GM21381 (cell line): ENCODE data around the gene RALGAPB.
"Not testable (repeated sequence)": the region's sequence is repeated elsewhere in the genome, so short reads cannot be mapped to it uniquely, and the experiment has no call there.

ENCODE experiments used
- ATAC-seq: cut with Tn5 transposase; IDR thresholded peaks from one replicate; pipeline ENCODE4 v1.9.1; 2021; ENCODE audit warnings: mild to moderate bottlenecking, moderate library complexity; ENCODE audit not compliant: unreplicated experiment

RALGAPB gene

GRCh38 chr20:38479596-38479995 lies 7.0 kb downstream of the RALGAPB start:
- ATAC-seq = no peak

- no peak for ATAC-seq
Measured at GRCh38 chr20:38485041-38485440, 12.4 kb downstream of the RALGAPB start.

DNA sequence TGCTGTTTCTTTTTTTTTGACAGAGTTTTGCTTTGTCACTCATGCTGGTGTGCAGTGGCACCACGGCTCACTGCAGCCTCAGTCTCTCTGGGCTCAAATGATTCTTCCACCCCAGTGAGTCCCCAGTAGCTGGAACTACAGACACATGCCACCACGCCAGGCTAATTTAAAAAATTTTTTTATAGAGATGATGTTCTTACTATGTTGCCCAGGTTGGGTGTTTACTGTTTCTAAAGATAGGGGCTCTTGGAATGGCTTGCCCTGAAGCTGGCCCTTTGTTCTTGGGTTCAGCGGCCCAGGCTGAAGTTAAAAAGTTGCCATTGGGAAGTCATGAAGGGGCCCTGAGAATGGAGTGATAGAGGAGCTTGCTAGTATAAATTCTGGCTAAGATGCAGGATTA lies 16.5 kb downstream of the RALGAPB start:
- no peak for ATAC-seq

GRCh38 chr20:38497246-38497935 lies 24.7 kb downstream of the RALGAPB start:
- no peak for ATAC-seq

- ATAC-seq = no peak
Measured at GRCh38 chr20:38498909-38499308, 26.3 kb downstream of the RALGAPB start.

GRCh38 chr20:38499366-38499765 lies 26.7 kb downstream of the RALGAPB start:
- ATAC-seq = no peak

GRCh38 chr20:38501858-38502436 lies 29.3 kb downstream of the RALGAPB start:
- ATAC-seq = no peak

DNA sequence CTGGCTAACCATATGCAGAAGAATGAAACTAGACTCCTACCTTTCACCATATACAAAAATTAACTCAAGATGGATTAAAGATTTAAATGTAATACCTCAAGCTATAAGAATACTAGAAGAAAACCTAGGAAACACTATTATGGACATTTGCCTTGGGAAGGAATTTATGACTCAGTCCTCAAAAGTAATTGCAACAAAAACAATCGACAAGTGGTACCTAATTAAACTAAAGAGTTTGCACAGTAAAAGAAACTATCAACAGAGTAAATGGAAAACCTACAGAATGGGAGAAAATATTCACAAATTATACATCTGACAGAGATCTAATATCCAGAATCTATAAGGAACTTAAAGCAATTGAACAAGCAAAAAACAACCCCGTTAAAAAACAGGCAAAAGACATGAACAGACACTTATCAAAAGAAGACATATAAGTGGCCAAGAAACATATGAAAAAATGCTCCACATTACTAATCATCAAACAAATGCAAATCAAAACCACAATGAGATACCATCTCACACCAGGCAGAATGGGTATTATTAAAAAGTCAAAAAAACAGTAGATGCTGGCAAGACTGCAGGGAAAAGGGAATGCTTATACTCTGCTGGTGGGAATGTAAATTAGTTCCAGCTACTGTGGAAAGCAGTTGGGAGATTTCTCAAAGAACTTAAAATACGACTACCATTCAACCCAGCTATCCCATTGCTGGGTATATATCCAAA lies 31.9 kb downstream of the RALGAPB start:
- no peak for ATAC-seq

DNA sequence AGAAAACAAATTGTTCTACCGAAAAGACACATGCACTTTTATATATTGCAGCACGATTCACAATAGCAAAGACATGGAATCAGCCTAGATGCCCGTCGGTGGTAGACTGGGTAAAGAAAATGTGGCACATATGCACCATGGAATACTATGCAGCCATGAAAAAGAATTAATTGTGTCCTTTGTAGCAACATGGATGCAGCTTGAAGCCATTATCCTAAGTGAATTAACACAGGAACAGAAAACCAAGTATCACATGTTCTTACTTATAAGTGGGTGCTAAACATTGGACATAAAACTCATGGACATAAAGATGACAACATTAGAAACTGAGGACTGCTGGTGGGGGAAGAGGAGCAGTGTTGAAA lies 32.4 kb downstream of the RALGAPB start:
- no peak for ATAC-seq

DNA sequence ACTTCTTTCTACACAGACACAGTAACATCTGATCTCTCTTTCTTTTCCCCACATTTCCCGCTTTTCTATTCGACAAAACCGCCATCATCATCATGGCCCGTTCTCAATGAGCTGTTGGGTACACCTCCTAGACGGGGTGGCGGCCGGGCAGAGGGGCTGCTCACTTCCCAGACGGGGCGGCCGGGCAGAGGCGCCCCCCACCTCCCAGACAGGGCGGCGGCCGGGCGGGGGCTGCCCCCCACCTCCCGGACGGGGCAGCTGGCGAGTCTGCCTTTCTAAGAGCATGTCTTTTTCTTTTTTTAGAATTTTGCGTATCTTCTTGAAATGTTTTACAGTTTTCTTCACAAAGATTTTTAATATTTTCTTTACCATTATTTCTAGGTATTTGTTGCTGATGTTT lies 39.1 kb downstream of the RALGAPB start:
- ATAC-seq = not testable (repeated sequence)

GRCh38 chr20:38514185-38514584 lies 41.5 kb downstream of the RALGAPB start:
- no peak for ATAC-seq

DNA sequence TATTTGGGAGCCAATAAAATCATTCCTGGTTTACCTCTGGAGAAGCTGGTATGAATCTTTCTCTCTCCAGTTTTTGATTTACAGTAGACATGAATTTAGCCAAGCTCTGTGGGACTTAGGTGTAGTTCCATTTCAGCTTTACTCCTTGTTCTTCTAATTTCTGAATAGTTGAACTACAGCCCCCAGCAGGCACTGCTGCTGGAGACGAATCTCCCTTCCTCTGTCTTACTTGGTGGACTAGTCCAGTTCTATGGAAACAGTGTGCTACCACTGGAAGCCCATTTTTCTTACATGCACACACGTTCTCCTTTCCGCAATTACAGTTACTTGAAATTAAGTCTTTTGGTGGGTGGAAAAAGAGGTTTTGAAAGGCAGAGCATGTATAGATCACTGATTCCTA lies 42.3 kb downstream of the RALGAPB start:
- ATAC-seq = no peak

GRCh38 chr20:38515631-38516030 lies 43.0 kb downstream of the RALGAPB start:
- ATAC-seq = no peak

DNA sequence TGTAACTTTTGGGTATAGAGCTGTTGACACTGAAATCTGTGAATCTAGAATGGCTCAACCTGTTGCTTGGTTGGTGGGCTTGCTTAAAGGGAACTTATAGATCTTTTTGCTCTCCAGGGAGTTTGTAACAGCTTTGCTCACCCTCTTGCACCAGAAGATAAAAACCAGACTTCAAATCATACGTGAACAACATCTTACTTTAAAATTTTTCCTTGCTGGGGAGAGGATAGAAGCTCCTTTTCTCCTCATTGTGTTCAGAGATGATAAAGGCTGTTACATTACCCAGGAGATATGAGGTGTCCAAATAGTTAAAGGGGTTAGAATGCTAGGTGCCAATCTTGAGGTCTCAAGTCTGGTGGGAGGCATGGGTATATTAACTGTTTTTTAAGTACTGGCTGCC lies 46.8 kb downstream of the RALGAPB start:
- ATAC-seq = no peak

- no peak for ATAC-seq
Measured at GRCh38 chr20:38520261-38520660, 47.6 kb downstream of the RALGAPB start.

DNA sequence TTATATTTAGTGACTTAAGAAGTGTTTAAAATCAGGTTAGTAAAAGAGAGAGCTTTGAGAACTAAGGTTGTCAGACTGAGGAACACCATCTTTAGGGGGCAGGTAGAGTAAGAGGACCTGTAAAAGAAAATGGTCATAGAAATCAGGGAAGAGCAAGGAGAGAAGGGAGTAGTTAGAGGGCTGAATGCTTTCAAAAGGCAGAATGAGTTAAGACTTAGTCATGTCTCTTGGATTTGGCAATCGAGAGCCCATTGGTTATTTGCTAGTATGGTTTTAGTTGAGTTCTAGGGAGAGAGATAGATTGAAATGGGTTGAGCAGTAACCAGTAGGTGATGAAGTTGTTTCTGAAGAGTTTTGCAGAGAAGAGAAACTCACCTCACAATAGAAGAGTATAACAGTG lies 51.1 kb downstream of the RALGAPB start:
- ATAC-seq = no peak

DNA sequence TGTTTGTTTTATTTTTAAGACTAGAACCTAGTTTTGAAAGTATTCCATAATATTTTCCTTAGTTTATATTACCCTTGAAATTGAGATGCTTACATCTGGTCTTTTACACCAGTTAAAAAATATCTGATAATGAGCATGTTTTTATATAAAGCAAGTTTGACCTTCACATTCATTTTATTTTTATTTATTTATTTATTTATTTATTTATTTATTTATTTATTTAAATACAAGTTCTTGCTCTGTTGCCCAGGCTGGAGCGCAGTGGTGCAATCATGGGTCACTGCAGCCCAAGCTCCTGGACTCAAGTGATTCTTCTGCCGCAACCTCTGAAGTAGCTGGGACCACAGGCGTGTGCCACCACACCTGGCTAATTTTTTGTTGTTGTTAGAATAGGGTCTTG lies 55.5 kb downstream of the RALGAPB start:
- no peak for ATAC-seq

GRCh38 chr20:38531021-38531420 lies 58.4 kb downstream of the RALGAPB start:
- ATAC-seq = no peak

DNA sequence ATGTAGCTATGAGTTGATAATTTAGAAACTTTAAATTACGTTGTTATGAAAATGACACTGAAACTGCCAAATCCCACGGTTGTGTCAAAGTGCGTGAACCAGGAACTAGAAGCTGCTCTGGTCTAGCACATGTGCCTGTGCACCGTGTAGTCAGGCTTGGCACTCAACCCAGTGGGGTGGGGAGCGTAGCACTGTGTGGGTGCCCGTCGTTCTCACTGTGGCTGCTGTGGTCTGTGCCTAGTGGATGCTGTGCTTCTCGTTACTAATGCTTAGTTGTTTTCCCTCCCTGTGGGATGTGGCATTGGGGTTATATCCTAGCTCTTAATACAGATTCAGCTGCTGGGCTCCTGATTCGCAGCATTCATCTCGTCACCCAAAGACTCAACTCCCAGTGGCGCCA lies 62.1 kb downstream of the RALGAPB start:
- no peak for ATAC-seq

GRCh38 chr20:38536310-38536709 lies 63.7 kb downstream of the RALGAPB start:
- no peak for ATAC-seq

DNA sequence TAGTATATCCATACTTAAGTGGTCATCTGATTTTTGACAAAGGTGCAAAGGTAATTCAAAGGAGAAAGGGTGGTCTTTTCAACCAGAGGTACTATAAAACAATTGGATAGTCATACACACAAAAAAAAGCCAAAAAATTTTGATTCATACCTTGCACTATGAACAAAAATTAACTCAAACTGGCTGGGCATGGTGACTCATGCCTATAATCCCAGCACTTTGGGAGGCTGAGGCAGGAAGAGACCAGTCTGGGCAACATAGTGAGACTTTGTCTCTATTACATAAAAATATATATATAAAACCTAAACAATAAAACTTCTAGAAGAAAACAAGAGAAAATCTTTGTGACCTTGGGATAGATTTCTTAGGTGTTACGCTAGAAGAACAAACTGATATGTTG lies 64.5 kb downstream of the RALGAPB start:
- no peak for ATAC-seq

DNA sequence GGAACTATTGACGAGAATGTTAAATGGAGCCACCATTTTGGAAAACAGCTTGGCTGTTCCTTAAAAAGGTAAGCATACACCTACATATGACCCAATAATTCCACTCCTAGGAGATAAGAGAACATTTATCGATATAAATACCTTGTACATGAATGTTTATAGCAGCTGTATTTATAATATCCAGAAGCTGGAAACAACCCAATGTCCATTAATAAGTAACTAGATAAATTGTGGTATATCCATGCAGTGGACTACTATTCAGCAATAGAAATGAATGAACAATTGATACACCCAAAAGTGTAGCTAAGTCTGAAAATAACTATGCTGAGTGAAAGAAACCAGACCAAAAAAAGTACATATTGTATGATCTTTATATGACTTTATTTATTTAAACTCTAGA lies 66.1 kb downstream of the RALGAPB start:
- no peak for ATAC-seq
